HG03354 (cell line): ENCODE results near the gene ESR2.
"Not testable (repeated sequence)": the region's sequence is repeated elsewhere in the genome, so short reads cannot be mapped to it uniquely, and the experiment has no call there.

Experiments used
- ATAC-seq: cut with Tn5 transposase; IDR thresholded peaks from one replicate; pipeline ENCODE4 v1.9.1; 2021; ENCODE audit warnings: mild to moderate bottlenecking; ENCODE audit not compliant: unreplicated experiment, poor library complexity, severe bottlenecking

The ESR2 gene

DNA sequence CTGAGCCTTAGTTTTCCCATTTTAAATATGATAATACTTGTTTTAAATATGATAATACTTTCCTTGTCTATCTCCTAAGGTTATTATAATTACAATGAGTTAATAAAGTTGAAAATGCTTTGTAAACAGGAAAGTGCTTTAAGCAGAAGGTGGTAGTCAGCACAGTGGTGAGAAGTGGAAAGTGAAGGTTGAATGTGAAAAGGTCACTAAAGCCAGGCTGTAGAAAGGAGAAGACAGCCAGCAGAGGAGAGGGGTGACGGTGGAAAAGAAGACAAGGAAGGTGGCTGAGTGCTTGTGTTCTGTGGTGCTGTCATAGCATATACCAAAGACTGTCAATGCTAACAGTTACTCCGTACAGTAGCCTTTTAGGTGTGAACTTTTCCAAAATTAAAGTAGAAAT is 117.8 kb downstream of the ESR2 start:
- no peak for ATAC-seq

DNA sequence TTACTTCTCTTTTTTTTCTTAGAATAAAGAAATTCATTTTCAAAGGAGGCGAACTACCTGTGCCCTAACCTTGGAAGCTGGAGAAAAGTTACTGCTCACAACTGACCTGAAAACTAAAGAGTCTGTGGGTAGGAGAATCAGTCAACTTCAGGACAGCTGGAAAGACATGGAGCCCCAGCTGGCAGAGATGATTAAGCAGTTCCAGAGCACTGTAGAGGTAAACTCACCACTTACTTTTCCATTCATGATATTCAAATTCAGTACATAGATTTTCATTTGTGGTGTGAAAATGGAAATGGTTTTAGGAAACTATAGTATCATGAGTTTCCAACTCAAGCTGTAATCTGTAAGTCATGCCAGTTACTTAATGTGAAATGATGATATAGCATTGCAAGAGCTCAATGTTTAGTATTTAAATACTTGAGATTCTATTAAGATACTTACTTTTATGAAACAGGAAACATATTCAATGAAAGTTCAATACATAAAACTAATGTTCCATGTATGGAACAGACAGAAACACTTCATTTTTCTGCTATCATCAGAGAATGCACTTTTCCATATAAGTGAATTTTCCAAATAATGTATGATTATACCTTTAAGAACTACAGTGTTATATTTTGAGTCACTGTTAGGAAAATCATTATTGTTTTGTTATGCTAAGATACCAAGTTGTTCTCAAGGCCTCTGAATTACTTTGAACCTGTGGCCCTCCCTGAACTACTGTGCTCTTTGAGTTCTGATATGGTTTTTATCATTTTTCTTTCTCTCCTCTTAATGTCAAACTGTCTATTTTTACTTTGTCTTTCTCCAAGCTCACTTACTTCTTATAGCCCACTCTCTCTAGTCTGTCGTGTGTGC is 119.0 kb downstream of the ESR2 start:
- ATAC-seq: no peak

DNA sequence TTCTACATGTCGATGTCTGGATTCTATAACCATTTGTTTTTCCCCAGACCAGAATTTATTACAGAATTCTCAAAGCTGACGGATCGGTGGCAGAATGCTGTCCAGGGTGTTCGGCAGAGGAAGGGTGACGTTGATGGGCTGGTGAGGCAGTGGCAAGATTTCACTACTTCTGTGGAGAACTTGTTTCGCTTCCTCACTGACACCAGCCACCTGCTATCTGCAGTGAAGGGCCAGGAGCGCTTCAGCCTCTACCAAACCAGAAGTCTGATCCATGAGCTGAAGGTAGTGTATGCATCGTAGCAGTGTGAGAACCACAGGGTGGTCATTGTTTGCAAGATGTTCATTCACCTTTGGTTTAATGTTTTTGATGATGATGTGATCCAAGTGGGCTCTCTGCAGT is 124.0 kb downstream of the ESR2 start:
- no peak for ATAC-seq

DNA sequence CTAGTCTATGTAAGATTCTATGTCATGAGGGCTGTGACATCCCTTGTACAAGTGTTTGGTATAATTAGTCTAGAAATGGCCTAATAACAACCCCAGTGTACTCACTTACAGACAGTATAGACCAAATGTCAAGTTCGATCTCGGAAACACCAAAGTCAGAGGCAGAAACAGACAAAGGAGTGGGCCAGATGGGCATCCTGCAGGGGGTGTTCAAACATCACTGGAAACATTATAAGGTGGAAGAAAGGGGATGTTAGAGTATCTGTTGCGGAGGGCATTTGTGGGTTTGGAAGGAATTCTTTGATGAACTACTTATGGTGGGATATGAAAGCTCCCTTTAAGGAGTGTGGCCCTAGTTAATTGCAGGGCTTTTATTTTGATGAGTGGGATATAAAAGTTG is 134.6 kb downstream of the ESR2 start:
- ATAC-seq: no peak

DNA sequence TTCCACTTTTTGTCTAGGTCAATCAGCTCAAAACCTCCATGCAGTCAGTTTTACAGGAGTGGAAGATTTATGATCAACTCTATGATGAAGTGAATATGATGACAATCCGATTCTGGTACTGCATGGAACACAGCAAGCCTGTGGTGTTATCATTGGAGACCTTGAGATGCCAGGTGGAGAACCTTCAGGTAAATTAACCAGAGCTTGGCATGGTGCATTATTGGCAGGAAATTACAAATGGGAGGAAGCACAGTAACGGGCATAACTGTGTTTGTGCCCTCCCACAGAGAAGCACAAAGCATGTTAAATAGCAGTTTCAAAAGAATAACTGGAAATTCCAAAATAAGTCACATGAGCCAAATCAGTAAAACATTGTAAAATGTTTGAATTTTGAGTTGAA is 135.6 kb downstream of the ESR2 start:
- no peak for ATAC-seq

DNA sequence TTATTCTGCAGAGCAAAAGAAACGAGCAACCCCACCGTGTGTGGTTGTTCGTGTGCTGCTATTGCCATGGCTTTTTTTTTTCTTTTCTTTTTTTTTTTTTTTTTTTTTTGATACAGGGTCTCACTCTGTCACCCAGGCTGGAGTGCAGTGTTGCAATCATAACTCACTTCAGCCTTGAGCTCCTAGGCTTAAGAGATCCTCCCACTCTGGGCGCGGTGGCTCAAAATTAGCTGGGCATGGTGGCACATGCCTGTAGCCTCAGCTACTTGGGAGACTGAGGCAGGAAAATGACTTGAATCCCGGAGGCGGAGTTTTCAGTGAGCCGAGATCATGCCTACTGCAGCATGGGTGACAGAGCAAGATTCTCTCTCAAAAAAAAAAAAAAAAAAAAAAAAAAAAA is 144.2 kb downstream of the ESR2 start:
- no peak for ATAC-seq

DNA sequence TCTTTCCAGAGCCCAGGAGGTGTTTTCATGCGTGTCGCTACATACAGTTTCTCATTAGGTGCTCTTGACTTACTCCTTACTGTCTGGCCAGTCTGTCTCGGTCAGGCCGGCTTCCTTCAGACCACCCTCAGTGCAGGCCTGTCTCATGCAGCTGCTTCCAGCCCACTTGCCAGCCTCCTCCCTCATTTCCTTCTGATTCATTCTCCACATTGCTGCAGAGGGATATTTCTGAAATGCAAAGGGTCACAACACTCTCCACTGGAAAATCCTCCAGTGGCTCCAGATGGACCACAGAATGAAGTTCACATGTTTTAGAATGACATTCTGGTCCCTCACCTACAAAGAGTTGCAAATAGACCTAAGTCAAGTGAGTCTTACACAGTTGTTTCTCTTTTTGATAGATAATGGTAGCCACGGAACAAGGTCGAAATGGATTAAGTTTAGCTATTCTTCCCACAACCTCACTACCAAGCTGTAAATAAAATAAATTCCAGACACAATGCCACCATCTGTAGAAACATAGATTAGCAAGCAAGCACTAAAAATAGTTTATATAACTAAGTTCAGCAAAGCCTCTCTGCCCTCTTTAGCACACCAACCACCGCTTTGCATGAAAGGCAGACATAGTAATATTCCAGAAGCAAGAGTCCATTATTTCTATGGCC is 146.9 kb downstream of the ESR2 start:
- no peak for ATAC-seq

DNA sequence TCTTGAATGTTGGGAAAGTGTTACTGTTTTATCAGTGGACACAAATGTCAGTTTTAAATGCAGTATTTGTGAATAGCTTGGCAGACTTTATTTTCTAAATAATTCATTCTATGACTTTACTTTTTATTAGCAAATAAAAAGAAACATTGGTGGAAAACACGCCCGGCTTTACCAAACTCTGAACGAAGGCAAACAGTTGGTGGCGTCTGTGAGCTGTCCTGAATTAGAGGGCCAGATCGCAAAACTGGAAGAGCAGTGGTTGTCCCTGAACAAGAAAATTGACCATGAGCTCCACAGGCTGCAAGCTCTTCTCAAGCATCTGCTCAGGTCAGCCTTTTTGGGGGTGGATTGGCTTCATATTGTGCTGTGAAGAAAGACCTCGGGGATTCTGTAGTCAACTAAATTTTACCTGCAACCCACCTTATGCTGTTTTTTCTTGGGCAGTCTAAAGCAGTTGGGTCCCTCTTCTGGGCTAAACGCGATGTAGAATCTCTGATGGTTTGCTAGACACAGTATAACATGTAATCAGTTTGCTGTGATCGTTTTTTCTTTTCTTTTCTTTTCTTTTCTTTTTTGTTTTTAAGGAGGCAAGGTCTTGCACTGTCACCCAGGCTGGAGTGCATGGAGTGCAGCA is 156.4 kb downstream of the ESR2 start:
- ATAC-seq: no peak

DNA sequence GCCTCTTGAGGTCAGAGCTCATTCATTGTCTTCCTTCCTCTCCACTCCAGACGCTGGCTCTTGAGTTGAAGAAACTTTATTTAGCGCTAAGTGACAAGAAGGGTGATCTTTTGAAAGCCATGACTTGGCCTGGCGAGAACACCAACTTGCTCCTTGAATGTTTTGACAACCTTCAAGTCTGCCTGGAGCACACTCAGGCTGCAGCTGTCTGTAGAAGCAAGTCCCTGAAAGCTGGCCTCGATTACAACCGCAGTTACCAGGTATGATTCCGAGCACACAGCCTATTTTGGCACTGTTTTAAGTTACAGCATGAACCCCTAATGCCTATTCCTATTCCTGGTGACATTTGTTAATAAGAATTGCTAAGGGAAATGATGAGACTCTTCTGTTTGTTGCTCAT is 167.6 kb downstream of the ESR2 start:
- no peak for ATAC-seq

DNA sequence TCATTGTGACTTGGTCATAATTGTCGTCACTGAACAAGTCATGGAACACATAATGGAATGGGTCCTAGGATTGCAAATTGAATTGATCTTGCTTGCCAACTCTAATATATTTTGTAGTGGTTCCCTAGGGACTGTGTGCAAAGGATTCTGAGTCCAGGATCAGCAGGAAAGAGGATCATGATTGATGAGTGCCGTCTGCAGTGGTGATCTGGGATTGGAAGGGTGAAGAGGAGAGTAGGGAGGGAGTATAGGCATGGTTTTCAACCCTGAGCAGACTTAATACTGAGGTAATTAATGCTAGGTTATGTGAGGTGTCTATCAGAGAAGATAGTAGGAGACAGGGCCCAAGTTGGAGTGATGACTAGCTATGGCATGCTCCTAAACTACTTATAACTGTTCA is 168.9 kb downstream of the ESR2 start:
- ATAC-seq: no peak

DNA sequence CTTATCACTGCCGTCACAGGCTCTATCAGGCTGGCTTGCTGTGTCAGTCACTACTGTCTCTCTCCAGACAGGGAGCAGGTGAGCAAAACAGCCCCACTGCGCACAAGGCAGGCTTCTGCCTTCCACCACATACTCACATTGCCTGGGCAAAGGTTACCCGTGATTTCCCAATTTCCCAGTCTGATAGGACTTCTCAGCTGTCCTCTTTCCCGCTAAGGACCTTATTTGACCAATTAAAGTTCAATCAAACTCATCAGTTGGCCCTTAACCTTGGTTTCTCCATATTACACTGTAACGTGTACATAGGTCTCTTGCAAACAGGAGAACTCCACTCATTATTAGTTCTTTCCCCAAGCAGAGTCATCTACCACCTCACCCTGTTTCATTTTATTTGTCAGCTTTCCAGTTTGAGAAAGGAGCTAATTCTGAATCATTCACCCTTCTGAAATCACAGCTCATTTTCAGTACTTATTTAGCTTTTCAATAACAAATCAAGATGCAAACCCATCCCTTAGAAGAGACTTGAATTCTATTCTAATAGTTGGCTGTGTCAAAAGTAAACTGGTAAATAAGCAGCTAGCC is 170.8 kb downstream of the ESR2 start:
- ATAC-seq: no peak

DNA sequence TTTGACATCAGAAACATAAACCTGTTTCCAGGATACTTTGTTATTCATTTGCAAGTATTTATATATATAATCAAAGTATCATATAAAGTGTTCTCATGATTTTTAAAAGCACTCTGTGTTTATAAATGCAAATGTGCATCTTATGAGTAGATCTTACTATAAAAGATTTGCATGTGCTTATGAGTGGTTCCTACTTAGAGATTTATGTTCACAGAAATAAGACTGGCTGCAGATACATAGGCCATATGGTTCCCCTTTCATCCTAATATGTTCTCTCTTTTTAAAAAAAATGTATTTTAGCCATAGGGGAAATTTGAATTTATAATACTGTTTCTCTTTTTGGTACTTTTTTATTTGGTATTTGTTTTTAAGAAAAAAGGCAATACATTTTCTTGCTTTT is 174.2 kb downstream of the ESR2 start:
- ATAC-seq: no peak

DNA sequence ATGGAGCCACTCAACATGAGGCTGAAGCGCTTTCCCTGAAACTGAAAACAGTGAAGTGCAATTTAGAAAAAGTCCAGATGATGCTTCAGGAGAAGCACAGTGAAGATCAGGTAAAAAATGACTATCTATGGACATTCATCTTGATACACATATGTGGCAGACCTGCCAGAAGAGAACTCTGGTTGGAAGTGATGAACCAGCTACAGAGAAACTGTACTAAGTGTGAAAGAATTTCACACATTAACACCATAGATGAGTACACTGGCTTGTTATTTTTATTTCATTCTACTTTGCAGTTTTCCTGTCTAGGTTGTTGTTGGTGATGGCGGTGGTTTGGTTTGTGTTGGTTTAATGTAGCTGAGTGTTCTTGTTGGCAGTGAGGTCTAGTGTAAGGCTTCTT is 174.7 kb downstream of the ESR2 start:
- no peak for ATAC-seq

DNA sequence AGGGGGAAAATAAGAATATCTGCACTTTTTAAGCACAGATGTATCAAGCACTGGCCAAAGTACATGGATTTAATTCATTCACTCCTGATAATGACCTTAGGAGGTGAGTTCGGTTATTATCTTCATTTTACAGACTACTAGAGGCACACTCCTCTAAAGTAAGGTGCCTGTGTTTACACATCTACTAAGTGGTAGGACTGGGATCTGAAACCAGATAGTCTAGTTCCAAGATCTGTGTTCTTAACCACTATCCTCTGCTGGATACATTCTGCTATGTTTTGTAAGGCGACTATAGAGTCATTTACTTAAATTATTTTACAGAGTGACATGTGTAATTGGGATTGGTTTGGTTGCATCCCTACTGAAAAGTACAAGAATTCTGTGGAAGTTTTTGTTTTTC is 175.3 kb downstream of the ESR2 start:
- no peak for ATAC-seq

DNA sequence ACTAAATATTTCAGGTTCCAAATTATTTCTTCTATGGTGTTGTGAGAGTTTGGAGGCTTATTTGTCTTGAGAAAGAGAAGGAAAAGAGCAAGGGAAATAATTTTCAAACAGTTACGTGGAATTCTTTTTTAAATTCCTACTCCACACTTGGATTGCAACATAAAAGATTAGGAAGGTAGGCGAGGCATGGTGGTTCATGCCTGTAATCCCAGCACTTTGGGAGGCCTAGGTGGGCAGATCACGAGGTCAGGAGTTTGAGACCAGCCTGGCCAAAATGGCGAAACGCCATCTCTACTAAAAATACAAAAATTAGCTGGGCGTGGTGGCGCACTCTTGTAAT is 175.8 kb downstream of the ESR2 start:
- not testable (repeated sequence) for ATAC-seq

DNA sequence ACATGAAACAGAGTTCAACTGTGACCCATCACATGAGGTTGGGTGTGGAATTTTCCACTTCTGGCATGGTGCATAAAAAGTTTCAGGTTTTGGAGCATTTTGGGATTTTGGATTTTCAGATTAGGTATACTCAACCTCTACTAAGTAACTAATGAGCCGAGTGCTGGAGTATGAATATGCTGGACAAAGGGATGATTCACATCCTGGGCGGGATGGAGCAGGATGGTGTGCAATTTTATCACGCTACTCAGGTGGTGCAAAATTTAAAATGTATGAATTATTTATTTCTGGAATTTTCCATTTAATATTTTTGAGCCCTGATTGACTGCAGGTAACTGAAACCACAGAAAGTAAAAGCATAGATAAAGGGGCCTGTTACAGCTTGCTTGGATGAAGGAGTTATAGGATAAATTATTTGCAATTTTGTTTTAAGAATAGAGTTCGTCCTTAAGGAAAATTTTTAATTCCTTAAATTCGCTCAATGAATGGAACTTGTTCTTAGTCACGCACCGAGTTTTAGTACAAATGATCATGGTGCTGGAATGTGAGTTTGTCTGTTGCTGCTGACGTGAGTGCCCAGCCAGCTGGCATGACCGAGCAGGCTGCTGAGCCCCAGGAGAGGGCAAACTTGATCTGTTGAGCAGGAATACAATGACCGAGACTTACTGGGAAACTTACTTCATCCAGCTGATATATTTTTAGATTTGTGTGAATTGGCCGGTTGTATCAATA is 176.3 kb downstream of the ESR2 start:
- no peak for ATAC-seq

DNA sequence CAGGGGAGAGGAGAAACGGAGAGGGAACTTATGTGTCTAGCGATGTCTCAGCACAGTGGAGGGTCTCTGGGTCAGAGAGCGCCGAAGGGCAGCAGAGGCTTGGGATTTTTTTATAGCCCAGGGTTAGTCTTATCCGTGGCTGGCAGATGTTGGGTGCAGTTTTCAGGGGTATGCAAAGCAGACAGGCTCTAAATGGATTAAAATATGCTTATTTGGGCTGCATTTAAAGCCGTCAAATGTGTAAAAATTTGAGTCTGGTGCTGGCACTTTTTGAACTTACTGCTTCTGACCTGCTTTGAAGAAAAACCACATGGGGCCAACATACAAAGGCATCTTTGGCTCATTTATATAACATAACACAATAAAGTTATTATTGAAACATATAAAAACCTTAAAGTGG is 178.8 kb downstream of the ESR2 start:
- ATAC-seq: no peak

DNA sequence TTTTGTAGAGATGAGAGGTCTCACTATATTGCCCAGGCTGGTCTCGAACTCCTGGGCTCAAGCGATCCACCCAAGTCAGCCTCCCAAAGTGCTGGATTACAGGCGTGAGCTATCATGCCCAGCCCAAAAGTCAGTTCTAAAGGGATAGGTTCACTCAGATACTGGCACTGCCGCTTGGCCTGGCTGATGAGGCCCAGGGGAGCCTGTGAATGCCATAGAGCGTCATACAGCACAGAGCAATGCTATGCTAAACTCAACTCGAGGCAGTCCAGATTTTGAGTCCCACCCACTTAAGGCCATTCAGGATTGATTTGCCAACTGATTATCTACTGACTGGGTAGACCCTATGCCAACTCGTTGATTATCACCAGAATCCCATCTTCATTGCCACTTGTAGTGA is 179.4 kb downstream of the ESR2 start:
- ATAC-seq: no peak

DNA sequence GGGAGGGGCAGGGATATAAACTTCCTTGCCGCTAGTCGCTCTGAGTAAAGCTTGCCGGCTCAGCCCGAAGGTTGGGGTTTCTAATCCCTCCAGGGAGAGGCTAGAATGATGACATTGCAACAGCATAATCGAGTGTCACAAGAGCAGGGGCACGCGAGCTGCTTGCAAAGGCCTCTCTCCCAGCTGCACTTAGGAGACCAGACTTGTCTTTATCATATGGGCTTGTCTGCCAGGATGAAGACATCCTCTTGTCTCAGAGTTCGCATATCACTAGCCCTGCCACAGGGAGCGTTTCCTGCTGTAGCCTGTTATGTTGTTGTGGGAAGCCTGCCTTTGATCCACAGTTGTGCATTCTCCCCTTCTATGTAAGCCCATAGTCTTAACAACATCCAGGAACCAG is 180.0 kb downstream of the ESR2 start:
- ATAC-seq: no peak
